Measurements from ENCODE around the gene NPB.

Gene NPB

DNA sequence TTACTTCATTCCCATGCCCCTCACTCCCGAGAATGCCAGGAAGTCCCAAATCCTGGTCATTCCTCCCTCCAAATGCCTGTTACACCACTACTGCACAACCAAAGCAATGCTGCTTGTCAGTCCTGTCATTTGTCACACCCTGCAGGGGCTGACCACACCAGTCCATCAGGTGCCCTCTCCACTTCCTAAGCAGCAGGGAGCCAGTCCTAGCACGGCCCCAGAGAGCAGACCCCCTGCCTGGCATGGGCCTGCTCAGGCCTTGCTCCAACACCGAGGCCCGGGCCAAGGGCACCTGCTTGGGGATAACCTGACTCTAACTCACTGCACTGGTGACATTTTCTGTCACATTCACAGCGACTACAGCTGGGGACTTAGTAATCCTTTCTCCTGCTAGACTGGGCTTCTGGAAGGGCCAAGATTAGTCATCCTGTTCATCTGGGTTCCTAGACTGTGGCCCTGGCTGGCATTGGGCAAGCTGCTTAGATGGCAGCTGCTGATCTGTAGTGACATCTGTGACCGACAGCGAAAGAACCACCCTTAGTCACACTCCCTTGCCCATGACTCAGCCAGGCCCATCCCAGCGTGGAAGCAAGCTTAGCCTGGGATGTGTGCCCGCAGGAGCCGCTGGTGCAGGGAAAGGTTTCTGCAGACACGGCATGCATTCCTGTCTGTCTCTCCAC is 16.0 kb upstream of the NPB start:
- DNase-seq (ENCODE audit: low read depth): no peak
- H3K4me3 ChIP-seq (ENCODE audit: low read depth, low read length): no peak overlapping the region
- TF ChIP-seq, protein P1, sequence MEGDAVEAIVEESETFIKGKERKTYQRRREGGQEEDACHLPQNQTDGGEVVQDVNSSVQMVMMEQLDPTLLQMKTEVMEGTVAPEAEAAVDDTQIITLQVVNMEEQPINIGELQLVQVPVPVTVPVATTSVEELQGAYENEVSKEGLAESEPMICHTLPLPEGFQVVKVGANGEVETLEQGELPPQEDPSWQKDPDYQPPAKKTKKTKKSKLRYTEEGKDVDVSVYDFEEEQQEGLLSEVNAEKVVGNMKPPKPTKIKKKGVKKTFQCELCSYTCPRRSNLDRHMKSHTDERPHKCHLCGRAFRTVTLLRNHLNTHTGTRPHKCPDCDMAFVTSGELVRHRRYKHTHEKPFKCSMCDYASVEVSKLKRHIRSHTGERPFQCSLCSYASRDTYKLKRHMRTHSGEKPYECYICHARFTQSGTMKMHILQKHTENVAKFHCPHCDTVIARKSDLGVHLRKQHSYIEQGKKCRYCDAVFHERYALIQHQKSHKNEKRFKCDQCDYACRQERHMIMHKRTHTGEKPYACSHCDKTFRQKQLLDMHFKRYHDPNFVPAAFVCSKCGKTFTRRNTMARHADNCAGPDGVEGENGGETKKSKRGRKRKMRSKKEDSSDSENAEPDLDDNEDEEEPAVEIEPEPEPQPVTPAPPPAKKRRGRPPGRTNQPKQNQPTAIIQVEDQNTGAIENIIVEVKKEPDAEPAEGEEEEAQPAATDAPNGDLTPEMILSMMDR (IDR thresholded peaks at IDR 0.05; ENCODE audit: insufficient read depth, low read depth, low read length, missing control alignments): no peak

- no peak for DNase-seq (ENCODE audit: low read depth)
- TF ChIP-seq, protein P1 (IDR thresholded peaks at IDR 0.05; ENCODE audit: insufficient read depth, low read depth, low read length, missing control alignments): no peak
- H3K4me3 ChIP-seq (ENCODE audit: low read depth, low read length): no peak overlapping the region
Measured at GRCh38 chr17:81888105-81888987, 13.7 kb upstream of the NPB start.

DNA sequence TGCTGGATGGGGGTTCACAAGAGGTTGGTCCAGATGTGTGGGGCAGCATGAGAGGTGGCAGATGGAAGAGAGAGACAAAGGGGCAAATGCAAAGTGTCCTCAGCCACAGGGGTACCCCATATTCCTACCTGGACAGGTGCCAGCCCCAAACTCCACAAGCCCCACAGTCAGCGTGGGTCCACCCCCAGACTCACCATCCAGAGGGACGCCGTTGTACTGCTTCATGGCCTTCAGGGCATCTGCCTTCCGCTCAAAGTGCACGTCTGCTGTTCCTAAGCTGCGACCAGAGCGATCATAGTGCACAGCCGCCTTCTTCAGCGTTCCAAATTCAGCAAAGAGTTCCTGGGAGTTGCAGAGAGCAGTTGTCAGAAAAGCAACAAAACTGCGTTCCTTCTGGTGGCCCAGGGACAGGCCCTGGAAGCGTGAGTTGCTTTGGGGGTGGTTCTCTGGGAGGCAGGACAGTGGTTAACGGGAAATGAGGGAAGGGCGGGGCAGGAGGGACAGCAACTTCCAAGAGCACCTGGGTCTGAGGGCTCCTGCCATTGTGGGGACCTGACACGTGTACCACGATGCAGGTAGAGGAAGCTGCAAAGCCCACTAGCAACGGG is 12.9 kb upstream of the NPB start:
- no peak overlapping the region for H3K4me3 ChIP-seq (ENCODE audit: low read depth, low read length)
- TF ChIP-seq, protein P1 (IDR thresholded peaks at IDR 0.05; ENCODE audit: insufficient read depth, low read depth, low read length, missing control alignments): no peak
- DNase-seq (ENCODE audit: low read depth): no peak

- H3K4me3 ChIP-seq (ENCODE audit: low read depth, low read length): no peak overlapping the region
- TF ChIP-seq, protein P1 (IDR thresholded peaks at IDR 0.05; ENCODE audit: insufficient read depth, low read depth, low read length, missing control alignments): no peak
- DNase-seq (ENCODE audit: low read depth): no peak
Measured at GRCh38 chr17:81889602-81890001, 12.4 kb upstream of the NPB start.

- H3K4me3 ChIP-seq (ENCODE audit: low read depth, low read length): peak overlapping the region; percentile 60
- TF ChIP-seq, protein P1 (IDR thresholded peaks at IDR 0.05; ENCODE audit: insufficient read depth, low read depth, low read length, missing control alignments): no peak
- peak; percentile 47 for DNase-seq (ENCODE audit: low read depth)
Measured at GRCh38 chr17:81890447-81891302, 11.4 kb upstream of the NPB start.

GRCh38 chr17:81891303-81891552 is 10.8 kb upstream of the NPB start:
- TF ChIP-seq, protein P1 (IDR thresholded peaks at IDR 0.05; ENCODE audit: insufficient read depth, low read depth, low read length, missing control alignments): no peak
- DNase-seq (ENCODE audit: low read depth): no peak
- H3K4me3 ChIP-seq (ENCODE audit: low read depth, low read length): peak overlapping the region; percentile 60
